ENCODE measurements around the gene WDR17. TPM values are rescaled to one million over a fixed set of nuclear protein-coding genes. Genes with fewer than 3 reads are reported as not detected.

The WDR17 gene
- total and polyA plus RNA-seq, 2 donors (not counting 1 experiment from before 2014, with no cell fraction given): 1.7 to 4.5 TPM

- Histone ChIP-seq H4K20me1 (ENCODE audit: control insufficient read depth, extremely low read depth, insufficient read depth, low read length) (no peaks in the 10 kb centered on the region), H3K36me3 (ENCODE audit: control insufficient read depth, insufficient read depth, low read length) (no peaks in the 10 kb centered on the region), H3K79me2 (ENCODE audit: control insufficient read depth, insufficient read depth, low read length) (no peaks in the 10 kb centered on the region), H3K4me3 (replicated peaks in 1 of 4; ENCODE audit: control extremely low read depth in 1 of 4, insufficient read depth in 1 of 4, low read depth in 3 of 4, low read length in 4 of 4) (no peak overlapping the region), H2AFZ (ENCODE audit: low read length) (no peak overlapping the region), H3K9ac (ENCODE audit: insufficient read depth, low read length) (no peak overlapping the region), H3K27ac (ENCODE audit: insufficient read depth, low read length) (no peak overlapping the region), H3K27me3 (ENCODE audit: control insufficient read depth, insufficient read depth, low read length) (no peaks in the 10 kb centered on the region), H3K4me2 (ENCODE audit: extremely low read depth, insufficient read depth, low read length) (no peak overlapping the region), H3K4me1 (ENCODE audit: control insufficient read depth, extremely low read depth, insufficient read depth, low read length) (no peaks in the 10 kb centered on the region), H3K9me3 (ENCODE audit: control insufficient read depth, insufficient read depth, low read depth, low read length) (no peaks in the 10 kb centered on the region)
- TF ChIP-seq, protein P1, sequence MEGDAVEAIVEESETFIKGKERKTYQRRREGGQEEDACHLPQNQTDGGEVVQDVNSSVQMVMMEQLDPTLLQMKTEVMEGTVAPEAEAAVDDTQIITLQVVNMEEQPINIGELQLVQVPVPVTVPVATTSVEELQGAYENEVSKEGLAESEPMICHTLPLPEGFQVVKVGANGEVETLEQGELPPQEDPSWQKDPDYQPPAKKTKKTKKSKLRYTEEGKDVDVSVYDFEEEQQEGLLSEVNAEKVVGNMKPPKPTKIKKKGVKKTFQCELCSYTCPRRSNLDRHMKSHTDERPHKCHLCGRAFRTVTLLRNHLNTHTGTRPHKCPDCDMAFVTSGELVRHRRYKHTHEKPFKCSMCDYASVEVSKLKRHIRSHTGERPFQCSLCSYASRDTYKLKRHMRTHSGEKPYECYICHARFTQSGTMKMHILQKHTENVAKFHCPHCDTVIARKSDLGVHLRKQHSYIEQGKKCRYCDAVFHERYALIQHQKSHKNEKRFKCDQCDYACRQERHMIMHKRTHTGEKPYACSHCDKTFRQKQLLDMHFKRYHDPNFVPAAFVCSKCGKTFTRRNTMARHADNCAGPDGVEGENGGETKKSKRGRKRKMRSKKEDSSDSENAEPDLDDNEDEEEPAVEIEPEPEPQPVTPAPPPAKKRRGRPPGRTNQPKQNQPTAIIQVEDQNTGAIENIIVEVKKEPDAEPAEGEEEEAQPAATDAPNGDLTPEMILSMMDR (conservative IDR thresholded peaks at IDR 0.05 in 1 of 2, IDR thresholded peaks at IDR 0.05 in 1 of 2; ENCODE audit: low read depth in 1 of 2, low read length in 2 of 2): no peak
- TF ChIP-seq EZH2 (IDR thresholded peaks at IDR 0.05; ENCODE audit: low read length, missing control alignments): no peak
- peak; percentile 49 to 61 for DNase-seq (ENCODE audit: low read depth in 2 of 2)
These were observed 21.1 kb upstream of the WDR17 start for GRCh38 chr4:176044589-176044951.

GRCh38 chr4:176048631-176049030 is 17.0 kb upstream of the WDR17 start:
- H4K20me1 ChIP-seq (ENCODE audit: control insufficient read depth, extremely low read depth, insufficient read depth, low read length): no peaks in the 10 kb centered on the region

DNA sequence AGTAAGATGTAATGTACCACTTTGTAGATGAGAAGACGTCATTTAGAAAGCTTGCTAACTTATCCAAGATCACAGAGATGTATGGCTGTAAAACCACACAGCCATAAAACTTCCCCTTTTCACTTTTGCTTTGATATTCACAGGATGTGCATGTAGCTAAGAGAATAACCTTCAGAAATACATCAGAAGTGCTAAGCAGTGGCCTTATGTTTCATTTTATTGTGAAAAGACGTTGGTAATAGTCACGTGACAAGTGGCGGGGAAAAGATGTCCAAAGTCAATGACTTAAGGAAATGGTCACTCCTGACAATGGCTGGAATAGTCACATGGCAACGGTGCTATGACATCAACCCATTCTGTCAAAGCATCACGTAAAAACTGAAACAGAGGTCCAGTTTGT is 12.9 kb upstream of the WDR17 start:
- Histone ChIP-seq H3K79me2 (ENCODE audit: control insufficient read depth, insufficient read depth, low read length) (no peaks in the 10 kb centered on the region), H3K9me3 (ENCODE audit: control insufficient read depth, insufficient read depth, low read depth, low read length) (no peaks in the 10 kb centered on the region), H4K20me1 (ENCODE audit: control insufficient read depth, extremely low read depth, insufficient read depth, low read length) (no peaks in the 10 kb centered on the region), H3K27me3 (ENCODE audit: control insufficient read depth, insufficient read depth, low read length) (no peaks in the 10 kb centered on the region), H3K4me2 (ENCODE audit: extremely low read depth, insufficient read depth, low read length) (no peak overlapping the region), H3K27ac (ENCODE audit: insufficient read depth, low read length) (no peak overlapping the region), H3K4me3 (replicated peaks in 1 of 4; ENCODE audit: control extremely low read depth in 1 of 4, insufficient read depth in 1 of 4, low read depth in 3 of 4, low read length in 4 of 4) (no peak overlapping the region), H3K9ac (ENCODE audit: insufficient read depth, low read length) (no peak overlapping the region), H3K4me1 (ENCODE audit: control insufficient read depth, extremely low read depth, insufficient read depth, low read length) (no peaks in the 10 kb centered on the region), H3K36me3 (ENCODE audit: control insufficient read depth, insufficient read depth, low read length) (no peaks in the 10 kb centered on the region), H2AFZ (ENCODE audit: low read length) (no peak overlapping the region)
- no peak for DNase-seq (ENCODE audit: low read depth in 2 of 2)
- no peak for TF ChIP-seq EZH2 (IDR thresholded peaks at IDR 0.05; ENCODE audit: low read length, missing control alignments)
- TF ChIP-seq, protein P1 (conservative IDR thresholded peaks at IDR 0.05 in 1 of 2, IDR thresholded peaks at IDR 0.05 in 1 of 2; ENCODE audit: low read depth in 1 of 2, low read length in 2 of 2): no peak

More at GRCh38 chr4:176048631-176049030, 17.0 kb upstream of the WDR17 start:
- TF ChIP-seq, protein P1 (conservative IDR thresholded peaks at IDR 0.05 in 1 of 2, IDR thresholded peaks at IDR 0.05 in 1 of 2; ENCODE audit: low read depth in 1 of 2, low read length in 2 of 2): no peak
- TF ChIP-seq EZH2 (IDR thresholded peaks at IDR 0.05; ENCODE audit: low read length, missing control alignments): no peak
- no peak overlapping the region for H3K4me2 ChIP-seq (ENCODE audit: extremely low read depth, insufficient read depth, low read length)
- H3K36me3 ChIP-seq (ENCODE audit: control insufficient read depth, insufficient read depth, low read length): no peaks in the 10 kb centered on the region
- H3K9ac ChIP-seq (ENCODE audit: insufficient read depth, low read length): no peak overlapping the region
- H3K27ac ChIP-seq (ENCODE audit: insufficient read depth, low read length): no peak overlapping the region
- no peak overlapping the region for H2AFZ ChIP-seq (ENCODE audit: low read length)
- no peaks in the 10 kb centered on the region for H3K27me3 ChIP-seq (ENCODE audit: control insufficient read depth, insufficient read depth, low read length)
- H3K4me1 ChIP-seq (ENCODE audit: control insufficient read depth, extremely low read depth, insufficient read depth, low read length): no peaks in the 10 kb centered on the region
- no peak overlapping the region for H3K4me3 ChIP-seq (replicated peaks in 1 of 4; ENCODE audit: control extremely low read depth in 1 of 4, insufficient read depth in 1 of 4, low read depth in 3 of 4, low read length in 4 of 4)
- no peaks in the 10 kb centered on the region for H3K79me2 ChIP-seq (ENCODE audit: control insufficient read depth, insufficient read depth, low read length)
- no peak for DNase-seq (ENCODE audit: low read depth in 2 of 2)
- no peaks in the 10 kb centered on the region for H3K9me3 ChIP-seq (ENCODE audit: control insufficient read depth, insufficient read depth, low read depth, low read length)
